NCI-H2107 treated with DMSO at 0.1 percent for 48 hours (cell line): ENCODE measurements around the gene MCTP1.
"Not testable (repeated sequence)": the region's sequence is repeated elsewhere in the genome, so short reads cannot be mapped to it uniquely, and the experiment has no call there.

Source experiments
- DNase-seq: peaks from one replicate; lab custom pipeline; 2025; ENCODE audit not compliant: unreplicated experiment; lab: John Stamatoyannopoulos, UW

The MCTP1 gene

DNA sequence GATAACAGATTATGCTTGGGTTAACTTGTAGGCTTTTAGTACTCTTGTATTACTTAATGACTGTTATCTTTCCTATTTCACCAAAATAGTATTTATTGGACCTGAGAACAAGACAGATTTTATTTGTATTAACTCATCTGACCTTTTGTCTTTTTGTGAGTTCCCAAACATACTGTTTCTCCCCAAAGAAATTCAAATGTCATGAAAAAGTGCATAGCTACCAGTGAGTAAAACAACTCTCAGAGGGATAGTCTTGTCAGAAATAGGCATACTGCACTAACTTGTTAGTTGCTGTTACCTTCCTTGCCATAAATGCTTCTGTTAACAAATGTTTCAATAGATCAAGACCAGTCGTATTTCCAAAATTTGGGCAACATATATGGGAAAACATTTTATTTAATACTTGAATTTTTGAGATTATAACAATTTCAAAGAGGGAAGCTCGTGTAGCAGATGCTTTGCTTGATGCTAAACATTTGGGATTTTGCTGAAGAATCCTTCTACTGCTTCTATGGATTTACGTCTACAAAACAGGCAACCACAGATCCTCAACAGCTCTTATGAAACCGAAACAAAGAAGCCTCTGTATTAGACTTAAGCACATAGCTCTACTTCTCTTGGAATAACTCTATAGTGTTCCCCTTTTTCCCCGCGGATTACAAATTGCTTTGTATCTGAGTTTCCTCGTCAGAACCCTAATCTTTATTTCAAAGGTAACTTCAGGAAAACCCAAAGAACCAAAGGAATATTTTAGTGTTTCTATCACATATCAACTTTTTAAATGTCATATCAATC is 248.8 kb downstream of the MCTP1 start:
- no peak for DNase-seq

DNA sequence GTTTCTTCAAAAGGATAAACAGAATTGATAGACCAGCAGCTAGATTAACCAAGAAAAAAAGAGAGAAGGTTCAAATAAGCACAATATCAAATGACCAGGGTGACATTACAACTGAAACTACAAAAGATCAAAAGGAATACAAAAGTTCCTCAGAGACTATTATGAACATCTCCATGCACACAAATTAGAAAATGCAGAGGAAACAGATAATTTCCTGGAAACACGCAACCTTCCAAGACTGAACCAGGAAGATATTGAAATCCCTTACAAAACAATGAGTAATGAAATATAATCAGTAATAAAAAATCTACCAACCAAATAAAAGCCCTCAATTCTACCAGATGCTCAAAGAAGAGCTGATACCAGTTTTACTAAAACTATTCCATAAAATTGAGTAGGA is 252.1 kb downstream of the MCTP1 start:
- no peak for DNase-seq

DNA sequence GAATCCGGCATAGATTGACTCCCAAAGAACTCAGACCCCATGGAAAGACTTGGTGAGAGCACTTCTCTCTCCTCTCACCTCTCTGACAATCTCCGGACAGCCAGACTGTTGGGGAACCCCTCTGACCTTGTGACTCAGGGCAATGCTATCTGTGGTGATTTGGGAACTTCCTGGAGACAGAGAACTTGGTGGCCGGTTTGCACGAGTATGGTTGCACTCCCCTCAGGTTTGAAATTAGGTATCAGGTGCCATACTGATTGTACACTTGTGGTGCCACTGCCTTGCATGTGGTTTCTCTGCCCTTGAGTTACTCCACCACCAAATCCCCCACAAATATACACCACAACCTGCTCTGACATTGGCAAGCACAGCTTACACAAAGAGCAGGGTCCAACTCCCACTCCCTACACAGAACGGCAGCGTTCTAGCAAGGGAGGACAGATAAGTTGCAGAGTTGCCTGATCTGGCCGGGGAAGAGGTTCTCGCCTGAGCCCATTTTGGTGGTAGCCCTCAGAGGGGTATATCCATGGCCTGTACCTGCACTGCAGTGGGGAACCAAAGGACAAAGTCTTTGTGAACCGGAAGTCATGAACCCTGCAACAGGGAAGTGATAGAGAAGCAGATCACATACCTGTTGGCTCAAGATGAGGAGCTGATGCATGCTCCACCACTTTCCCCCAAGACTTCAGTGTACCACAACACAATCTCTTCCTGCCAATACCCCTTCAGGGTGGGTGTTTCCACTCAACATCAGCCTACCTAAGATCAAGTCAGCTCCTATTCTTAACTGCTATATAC is 255.1 kb downstream of the MCTP1 start:
- DNase-seq = no peak

DNA sequence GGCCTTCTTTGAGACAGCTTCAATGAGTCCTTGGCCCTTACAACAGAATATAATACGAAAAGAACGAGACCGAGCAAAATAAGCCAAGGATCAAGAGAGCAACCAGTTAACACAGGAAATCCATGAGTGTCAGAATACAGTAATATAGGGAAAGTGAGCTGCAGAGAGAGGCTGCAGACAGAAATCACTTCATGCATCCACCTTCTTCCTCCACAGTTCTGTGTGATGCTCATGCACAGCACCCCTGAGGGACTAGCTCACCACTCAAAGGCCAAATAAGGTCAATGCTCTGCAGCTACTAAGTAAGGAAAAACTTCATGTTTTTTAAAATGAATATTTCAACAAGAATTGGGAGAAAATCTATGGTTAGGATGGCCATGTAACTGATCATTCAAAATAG is 257.1 kb downstream of the MCTP1 start:
- no peak for DNase-seq

DNA sequence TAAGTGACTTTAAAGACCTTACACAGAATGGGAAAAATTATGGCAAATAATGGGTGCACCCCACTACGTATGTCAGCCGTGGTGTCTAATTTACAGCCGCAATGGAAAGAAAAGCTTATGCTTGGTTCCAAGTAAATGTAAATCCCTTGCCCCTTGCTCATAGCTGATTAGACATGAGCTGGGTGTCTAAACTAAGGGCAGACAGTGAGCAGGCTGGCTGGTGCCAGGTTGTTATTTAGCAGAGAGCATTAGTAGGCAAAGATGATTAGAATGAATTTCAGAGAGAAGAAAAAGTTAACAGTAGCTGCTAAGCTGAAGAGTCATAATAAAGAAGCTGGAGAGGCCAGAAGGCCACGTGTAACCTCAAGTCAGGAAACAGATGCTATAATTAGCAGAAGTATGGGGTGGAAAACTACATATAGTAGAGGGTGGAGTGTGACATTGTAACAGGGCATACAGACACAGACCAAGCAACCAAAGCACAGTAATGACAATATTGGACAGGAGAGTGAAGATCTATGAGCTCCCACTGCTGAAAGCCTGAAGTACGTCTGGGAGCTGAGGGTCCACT is 257.7 kb downstream of the MCTP1 start:
- DNase-seq = no peak

DNA sequence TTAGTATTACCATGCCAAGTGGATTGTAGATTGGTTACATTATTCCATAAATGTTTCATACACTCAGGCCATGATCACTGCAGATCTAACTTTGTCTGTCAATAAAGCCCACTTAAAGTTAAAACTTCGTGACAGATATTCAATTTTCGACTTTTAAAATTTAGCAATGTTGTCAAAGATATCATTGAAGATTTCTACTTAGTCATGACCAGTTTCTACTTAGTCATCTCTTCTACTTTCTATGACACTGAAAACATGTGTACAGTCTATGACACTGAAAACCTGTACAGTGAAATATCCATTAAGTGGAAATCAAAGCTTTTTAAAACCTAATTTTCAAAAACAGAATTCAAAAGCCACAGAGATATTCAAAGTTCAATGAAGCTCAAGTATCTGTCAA is 258.2 kb downstream of the MCTP1 start:
- no peak for DNase-seq

DNA sequence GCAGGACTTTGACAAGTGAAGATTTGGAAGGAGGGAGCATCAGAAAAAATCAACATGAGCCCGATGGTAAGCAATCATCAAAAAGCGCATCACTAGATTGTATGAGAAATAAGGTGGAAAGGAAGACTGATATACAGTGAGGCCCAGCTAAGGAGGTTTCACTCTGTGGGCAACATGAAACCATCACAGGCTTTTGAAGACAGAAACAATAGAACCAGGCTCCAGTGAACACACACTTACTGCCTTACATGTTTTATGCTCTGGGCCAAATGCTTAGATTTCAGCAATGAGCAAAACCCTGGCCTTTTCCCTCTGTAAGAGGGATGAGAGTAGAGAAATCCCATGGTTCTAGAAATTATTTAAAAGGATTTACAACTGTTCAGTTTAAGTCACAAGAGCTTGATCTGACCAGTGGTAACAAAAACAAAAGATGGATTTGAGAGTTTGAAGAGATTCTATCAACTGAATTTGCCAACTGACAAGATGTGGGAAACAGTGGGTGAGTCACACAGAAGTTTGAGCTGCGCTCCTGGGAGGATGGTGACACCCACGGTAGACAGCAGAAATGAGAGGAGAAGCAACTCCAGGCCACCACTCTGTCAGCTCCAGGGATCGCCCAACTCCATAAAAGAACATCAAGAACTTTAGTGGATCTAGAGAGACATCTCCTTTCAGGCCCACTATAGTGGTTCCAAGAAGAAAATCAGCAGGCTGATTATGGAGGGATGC is 261.8 kb downstream of the MCTP1 start:
- peak; percentile 2 for DNase-seq

DNA sequence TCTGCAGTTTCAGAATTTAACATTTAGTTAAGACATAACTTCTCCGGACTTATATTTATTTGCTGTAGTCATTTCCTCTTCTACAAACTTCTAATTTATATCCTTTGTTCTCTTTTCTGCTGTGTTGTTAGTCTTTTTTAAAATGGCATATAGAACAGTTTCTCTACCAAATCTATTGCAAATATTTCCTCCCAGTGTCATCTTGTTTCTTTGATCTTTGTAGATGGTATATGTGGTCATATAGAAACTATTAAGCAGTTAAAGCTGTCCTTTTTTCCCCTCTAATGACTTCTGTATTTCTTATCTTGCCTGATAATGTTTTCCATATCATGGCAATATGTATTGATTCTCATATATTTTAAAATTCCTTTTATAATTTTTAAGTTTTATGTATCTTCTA is 264.5 kb downstream of the MCTP1 start:
- no peak for DNase-seq

DNA sequence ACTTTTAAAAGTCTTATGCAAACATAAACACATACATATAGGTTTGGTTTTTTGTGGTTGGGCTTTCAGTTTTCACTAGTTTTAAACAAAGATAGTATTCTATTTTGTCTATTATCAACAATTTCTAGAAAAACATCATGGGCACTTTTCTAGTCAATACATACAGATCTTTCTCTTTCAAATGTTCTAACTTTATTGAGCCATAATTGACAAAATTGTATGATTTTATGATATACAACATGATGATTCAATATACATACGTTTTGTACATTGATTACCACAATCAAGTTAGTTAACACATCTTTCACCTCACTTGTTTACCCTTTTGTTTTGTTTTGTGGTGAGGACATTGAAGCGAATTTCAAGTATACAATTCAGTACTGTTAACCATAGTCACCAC is 265.9 kb downstream of the MCTP1 start:
- DNase-seq = no peak

DNA sequence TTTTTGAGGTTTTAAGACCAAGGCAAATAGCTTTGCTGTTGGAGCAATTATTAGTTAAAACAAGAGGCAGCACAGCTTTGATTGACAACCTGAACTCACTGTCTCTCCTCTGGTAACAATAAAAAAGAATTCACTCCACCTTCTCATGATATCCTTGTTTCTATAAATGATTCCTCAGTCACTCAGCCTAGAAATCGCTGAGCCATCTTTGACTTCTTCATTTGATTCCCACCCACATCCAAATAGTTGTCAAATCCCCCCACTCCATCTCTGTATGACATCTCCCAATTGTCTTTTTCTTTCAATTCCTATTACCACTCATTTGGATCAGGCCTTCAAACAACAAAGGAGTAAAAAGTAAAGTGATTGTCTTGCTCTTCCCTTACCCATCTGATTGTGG is 266.4 kb downstream of the MCTP1 start:
- no peak for DNase-seq

DNA sequence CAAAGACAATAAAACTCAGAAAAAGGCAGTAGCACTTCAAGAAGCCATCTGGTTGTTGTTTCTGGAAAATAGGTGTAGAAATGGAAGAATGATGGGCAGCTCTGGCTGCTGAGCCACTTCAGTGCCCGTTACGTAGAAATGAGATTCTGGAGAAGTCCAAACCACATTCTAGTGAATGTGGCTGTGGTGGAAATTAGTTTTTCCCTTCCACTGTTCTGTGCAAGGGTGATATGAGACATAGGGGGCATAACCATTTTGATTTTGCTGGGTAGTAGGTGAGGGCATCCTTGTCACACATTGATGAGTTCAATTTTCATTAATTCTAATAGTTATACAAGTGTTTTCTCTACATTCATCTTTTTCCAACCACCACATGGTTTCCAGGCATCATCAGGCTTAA is 275.1 kb downstream of the MCTP1 start:
- no peak for DNase-seq

DNA sequence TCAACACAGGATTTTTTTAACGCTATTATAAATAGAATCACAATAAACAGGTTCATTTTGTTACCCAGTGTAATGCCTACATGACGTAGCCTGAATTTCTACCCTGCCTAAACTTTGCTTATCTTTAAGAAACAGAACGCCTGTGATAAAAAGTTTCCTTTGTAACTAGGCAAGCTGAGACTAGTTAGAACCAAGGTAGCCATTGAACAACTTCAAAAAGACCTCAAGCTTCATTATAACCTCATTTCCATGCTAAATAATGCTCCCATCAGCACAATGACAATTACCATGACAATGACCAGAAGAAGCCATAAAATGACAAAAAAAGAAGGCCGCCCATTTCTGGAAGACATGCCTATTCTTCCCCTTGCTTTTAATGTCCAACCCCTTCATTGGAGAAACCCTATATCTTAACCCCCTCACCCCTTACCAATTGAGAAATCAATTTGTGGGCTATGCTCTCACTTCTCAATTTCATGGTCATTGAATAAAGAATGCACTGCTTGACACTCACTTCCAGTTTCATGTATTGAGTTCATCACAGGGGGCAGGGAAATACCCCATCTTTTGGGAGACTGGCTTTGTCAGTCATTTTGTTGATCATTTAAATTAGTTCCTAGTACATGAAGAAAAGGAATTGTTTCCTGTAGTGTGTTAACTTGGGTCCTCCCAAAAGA is 276.8 kb downstream of the MCTP1 start:
- DNase-seq = no peak

DNA sequence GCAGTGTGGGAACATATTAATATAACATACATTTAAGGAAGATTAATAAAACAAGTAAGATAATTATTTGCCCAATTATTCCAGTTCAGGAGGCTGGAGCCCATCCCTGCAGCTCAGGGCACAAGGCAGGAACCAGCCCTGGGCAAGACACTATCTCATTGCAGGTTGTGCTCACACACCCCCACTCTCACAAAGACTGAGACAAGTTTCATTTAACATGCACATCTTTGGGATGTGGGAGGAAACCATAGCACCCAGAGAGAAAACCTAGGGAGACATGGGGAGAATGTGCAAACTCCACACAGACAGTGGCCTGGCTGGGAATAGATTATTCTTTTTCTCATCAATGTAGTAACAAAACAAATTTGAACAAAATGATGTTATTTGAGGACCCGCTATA is 279.1 kb downstream of the MCTP1 start:
- no peak for DNase-seq

DNA sequence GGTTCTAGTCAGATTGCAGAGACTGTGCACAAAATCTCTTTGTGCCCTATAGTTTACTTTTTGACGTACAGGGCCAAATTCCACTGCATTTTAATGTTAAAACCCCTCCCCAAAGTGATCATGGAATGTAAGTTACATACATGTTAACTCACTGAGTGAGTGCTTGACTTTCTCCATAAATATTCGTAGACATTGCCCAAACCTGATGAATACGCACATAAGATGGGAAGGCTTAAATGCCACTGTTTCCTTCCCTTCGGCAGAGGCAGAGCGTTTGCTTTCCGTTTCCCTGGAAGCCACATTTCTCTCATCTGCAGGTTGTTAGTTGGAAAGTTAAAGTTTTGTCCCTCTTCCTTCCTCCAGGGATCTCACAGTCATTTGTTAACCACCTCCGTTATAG is 286.2 kb downstream of the MCTP1 start:
- DNase-seq = no peak

DNA sequence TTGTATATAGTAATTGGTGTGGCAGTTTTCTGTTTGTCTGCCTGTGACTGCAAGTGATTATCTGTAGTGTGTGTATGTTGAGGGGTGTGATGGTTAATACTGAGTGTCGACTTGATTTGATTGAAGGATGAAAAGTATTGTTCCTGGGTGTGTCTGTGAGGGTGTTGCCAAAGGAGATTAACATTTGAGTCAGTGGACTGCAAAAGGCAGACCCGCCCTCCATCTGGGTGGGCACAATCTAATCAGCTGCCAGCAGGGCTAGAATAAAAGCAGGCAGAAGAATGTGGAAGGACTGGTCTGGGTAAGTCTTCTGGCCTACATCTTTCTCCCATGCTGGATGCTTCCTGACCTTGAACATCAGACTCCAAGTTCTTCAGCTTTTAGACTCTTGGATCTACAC is 290.4 kb downstream of the MCTP1 start:
- not testable (repeated sequence) for DNase-seq

DNA sequence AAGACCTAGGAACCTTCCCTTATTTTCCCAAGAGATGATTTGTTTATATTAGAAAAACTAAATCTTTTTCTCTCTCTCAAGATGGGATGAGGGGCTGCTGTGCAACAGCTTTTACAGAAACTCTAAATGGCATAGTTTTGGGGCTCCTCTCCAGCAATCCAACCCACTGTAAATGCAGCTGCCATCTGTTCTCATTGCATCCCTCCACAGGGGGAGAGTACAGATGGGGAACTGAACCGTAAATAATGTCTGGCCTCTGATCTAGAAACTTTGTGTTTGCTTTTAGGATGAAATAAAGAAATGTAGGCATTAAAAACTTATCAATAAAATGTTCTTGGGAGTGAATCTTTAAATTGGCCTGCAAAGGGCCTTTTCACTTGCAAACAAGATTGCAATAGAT is 291.4 kb downstream of the MCTP1 start:
- no peak for DNase-seq

DNA sequence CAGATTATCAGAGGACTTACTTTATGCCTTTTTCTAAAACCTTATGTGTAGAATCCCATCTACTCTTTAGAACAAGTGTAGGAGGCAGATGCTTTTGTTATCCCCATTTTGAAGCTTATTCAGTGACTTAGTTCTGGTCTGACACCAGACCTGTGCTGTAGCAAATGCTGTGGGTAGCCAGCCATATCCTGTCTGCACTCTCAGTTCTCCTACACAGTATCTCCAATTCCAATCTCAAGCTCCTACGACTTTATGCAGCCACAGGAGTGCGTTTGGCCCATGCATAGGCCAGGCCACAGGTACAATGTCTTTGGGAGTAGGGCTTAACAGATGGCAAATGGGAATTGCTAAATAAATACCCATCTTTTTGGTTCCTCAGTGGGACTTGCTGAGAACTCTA is 292.6 kb downstream of the MCTP1 start:
- no peak for DNase-seq

DNA sequence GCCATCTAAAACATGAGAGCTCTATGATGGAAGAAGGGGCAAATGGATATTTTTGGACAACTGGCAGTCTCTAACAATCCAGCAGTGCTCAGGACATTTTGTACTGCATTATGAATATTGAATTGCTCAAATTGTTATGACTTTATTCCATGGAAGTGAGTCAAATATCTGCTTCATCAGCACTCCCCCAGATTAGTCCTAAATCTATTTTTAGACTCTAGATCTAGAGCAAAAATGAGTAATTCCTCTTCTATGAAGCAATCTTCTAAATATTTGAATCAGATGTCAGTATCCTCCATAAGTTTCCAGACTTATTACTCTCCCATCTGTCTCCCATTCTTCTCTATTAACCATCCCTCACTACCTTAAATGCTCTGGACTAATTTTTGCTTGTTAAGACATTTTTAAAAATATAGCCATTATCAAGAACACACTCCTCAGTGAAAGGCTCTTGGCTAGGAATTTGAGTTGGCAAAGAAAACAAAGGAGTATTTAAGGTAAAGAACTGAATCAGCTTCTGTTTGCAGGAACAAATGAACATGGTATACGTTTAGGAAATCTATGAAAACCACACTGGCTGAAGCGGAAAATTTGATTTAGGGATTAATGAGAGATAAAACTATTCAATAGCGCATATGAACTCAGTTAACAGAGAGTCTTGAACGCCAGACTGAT is 300.9 kb downstream of the MCTP1 start:
- no peak for DNase-seq

DNA sequence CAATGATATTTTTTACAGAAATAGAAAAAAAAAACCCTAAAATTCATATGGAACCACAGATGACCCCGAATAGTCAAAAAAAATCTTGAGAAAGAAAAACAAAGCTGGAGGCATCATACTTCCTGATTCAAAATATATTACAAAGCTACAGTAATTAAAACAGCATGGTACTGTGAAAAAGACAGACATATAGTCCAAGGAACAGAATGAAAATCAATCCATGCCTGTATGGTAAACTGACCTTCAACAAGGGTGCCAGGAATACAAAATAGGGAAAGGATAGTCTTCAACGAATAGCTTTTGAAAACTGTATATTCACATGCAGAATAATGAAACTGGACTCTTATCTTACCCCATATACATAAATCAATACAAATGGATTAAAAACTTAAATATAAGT is 307.5 kb downstream of the MCTP1 start:
- DNase-seq = no peak

DNA sequence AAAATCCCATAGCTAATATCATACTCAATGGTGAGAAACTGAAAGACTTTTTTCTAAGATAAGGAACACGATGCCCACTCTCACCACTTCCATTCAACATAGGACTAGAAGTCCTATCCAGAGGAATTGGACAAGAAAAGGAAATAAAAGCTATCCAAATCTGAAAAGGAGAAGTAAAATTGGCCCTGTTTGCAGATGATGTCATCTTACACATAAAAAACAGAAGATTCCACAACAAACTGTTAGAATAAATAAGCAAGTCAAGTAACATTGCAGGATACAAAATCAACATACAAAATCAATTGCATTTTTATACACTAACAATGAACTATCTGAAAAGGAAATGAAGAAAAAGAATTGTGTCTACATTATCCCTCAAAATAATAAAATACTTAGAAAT is 308.0 kb downstream of the MCTP1 start:
- DNase-seq = no peak
